SK-N-MC (cell line): ENCODE measurements around the gene ZNF79.

ENCODE experiments used
- DNase-seq: peaks from one replicate; pipeline ENCODE4 v3.0.0-alpha.2; 2011; ENCODE audit warnings: low read depth, low spot score
- H3K27ac ChIP-seq: fragments of 200-600 bp; sonication (generic); 2 replicates; pipeline ENCODE4 v1.5.1; 2016; ENCODE audit warnings: mixed run types
- H3K36me3 ChIP-seq: fragments of 200-600 bp; sonication (generic); 2 replicates; pipeline ENCODE4 v1.6.1; 2017; ENCODE audit warnings: antibody characterized with exemption, low read length, mixed read lengths; ENCODE audit not compliant: insufficient read depth
- H3K4me3 ChIP-seq: fragments of 200-600 bp; sonication (generic); 2 replicates; pipeline ENCODE4 v1.5.1; 2016
- H3K9ac ChIP-seq: fragments of 200-600 bp; sonication (generic); 2 replicates; pipeline ENCODE4 v1.8.0; 2017; ENCODE audit warnings: mixed run types, mixed read lengths; ENCODE audit not compliant: insufficient read length
- H3K9me3 ChIP-seq: fragments of 200-600 bp; sonication (generic); 2 replicates; pipeline ENCODE4 v1.6.1; 2017; ENCODE audit warnings: low read depth, mild to moderate bottlenecking, antibody characterized with exemption, low read length, moderate library complexity, mixed read lengths
- EZH2 ChIP-seq: fragments of 200-600 bp; sonication (generic); IDR thresholded peaks from one replicate; pipeline ENCODE4 v1.6.1; 2017; ENCODE audit warnings: antibody characterized with exemption
- FOXP2 ChIP-seq: optimal IDR thresholded peaks from 2 replicates; pipeline ENCODE3; 2011; ENCODE audit warnings: mild to moderate bottlenecking, moderate library complexity; ENCODE audit not compliant: insufficient read depth; ENCODE audit errors: extremely low read length, control extremely low read depth
- POLR2AphosphoS5 ChIP-seq: IDR thresholded peaks from 2 replicates; pipeline ENCODE4 v1.6.1; 2012; ENCODE audit warnings: mild to moderate bottlenecking, low read depth, low read length, borderline replicate concordance

ZNF79 gene

GRCh38 chr9:127467621-127468020 is 43.4 kb downstream of the ZNF79 start:
- H3K36me3 ChIP-seq, result no peaks in the 10 kb centered on the region; the same call in 1 of the 2 replicates
- H3K9me3 ChIP-seq, result no peaks in the 10 kb centered on the region
- no peak for TF ChIP-seq EZH2
- TF ChIP-seq FOXP2, result no peak
- TF ChIP-seq POLR2AphosphoS5, result no peak
- no peak for DNase-seq
- H3K9ac ChIP-seq, result no peak overlapping the region
- H3K27ac ChIP-seq, result no peak overlapping the region
- no peak overlapping the region for H3K4me3 ChIP-seq

- TF ChIP-seq EZH2 (no peak), FOXP2 (no peak), POLR2AphosphoS5 (no peak)
- no peak for DNase-seq
- Histone ChIP-seq H3K9me3 (no peaks in the 10 kb centered on the region), H3K4me3 (no peak overlapping the region), H3K27ac (no peak overlapping the region), H3K36me3 (no peaks in the 10 kb centered on the region), H3K9ac (no peak overlapping the region)
Observed at GRCh38 chr9:127470662-127471061, 46.5 kb downstream of the ZNF79 start.

GRCh38 chr9:127473501-127473900 is 49.3 kb downstream of the ZNF79 start:
- no peak for DNase-seq
- Histone ChIP-seq H3K27ac (no peak overlapping the region), H3K9me3 (no peaks in the 10 kb centered on the region), H3K36me3 (no peaks in the 10 kb centered on the region), H3K4me3 (no peak overlapping the region), H3K9ac (no peak overlapping the region)
- no peak for TF ChIP-seq EZH2
- no peak for TF ChIP-seq FOXP2
- TF ChIP-seq POLR2AphosphoS5, result no peak

- TF ChIP-seq EZH2 (no peak), POLR2AphosphoS5 (no peak), FOXP2 (no peak)
- H3K4me3 ChIP-seq, result no peak overlapping the region
- no peaks in the 10 kb centered on the region for H3K9me3 ChIP-seq
- no peak for DNase-seq
- no peak overlapping the region for H3K9ac ChIP-seq
- no peaks in the 10 kb centered on the region for H3K36me3 ChIP-seq
- no peak overlapping the region for H3K27ac ChIP-seq
Observed at GRCh38 chr9:127473932-127474331, 49.8 kb downstream of the ZNF79 start.

- Histone ChIP-seq H3K4me3 (no peak overlapping the region), H3K9me3 (no peaks in the 10 kb centered on the region), H3K27ac (no peak overlapping the region), H3K36me3 (no peaks in the 10 kb centered on the region; the same call in 1 of the 2 replicates), H3K9ac (no peak overlapping the region)
- no peak for DNase-seq
- TF ChIP-seq POLR2AphosphoS5, result no peak
- no peak for TF ChIP-seq EZH2
- no peak for TF ChIP-seq FOXP2
Observed at GRCh38 chr9:127474592-127474991, 50.4 kb downstream of the ZNF79 start.

GRCh38 chr9:127479507-127480081 is 55.4 kb downstream of the ZNF79 start:
- no peak for DNase-seq
- no peaks in the 10 kb centered on the region; the same call in 1 of the 2 replicates for H3K36me3 ChIP-seq
- H3K9me3 ChIP-seq, result no peaks in the 10 kb centered on the region
- TF ChIP-seq FOXP2 (no peak), POLR2AphosphoS5 (no peak), EZH2 (no peak)
- no peak overlapping the region for H3K27ac ChIP-seq
- no peak overlapping the region for H3K9ac ChIP-seq
- H3K4me3 ChIP-seq, result no peak overlapping the region

- no peak overlapping the region for H3K27ac ChIP-seq
- TF ChIP-seq FOXP2, result no peak
- TF ChIP-seq POLR2AphosphoS5, result no peak
- TF ChIP-seq EZH2, result no peak
- no peak for DNase-seq
- no peaks in the 10 kb centered on the region; the same call in 1 of the 2 replicates for H3K36me3 ChIP-seq
- H3K9me3 ChIP-seq, result no peaks in the 10 kb centered on the region
- no peak overlapping the region for H3K9ac ChIP-seq
- no peak overlapping the region for H3K4me3 ChIP-seq
Observed at GRCh38 chr9:127482662-127483061, 58.5 kb downstream of the ZNF79 start.

GRCh38 chr9:127485995-127486394 is 61.8 kb downstream of the ZNF79 start:
- Histone ChIP-seq H3K9ac (no peak overlapping the region), H3K9me3 (no peaks in the 10 kb centered on the region), H3K36me3 (no peaks in the 10 kb centered on the region), H3K4me3 (no peak overlapping the region; the same call in 1 of the 2 replicates), H3K27ac (peak overlapping the region; percentile 67; the same call in 1 of the 2 replicates)
- TF ChIP-seq FOXP2 (no peak), POLR2AphosphoS5 (no peak)
- DNase-seq, result peak; percentile 32

- DNase-seq, result no peak
- H3K27ac ChIP-seq, result no peak overlapping the region
- H3K4me3 ChIP-seq, result no peak overlapping the region
- H3K9me3 ChIP-seq, result no peaks in the 10 kb centered on the region
- no peak overlapping the region for H3K9ac ChIP-seq
- TF ChIP-seq EZH2 (no peak), POLR2AphosphoS5 (no peak), FOXP2 (no peak)
- no peaks in the 10 kb centered on the region for H3K36me3 ChIP-seq
Observed at GRCh38 chr9:127488946-127489345, 64.8 kb downstream of the ZNF79 start.

- TF ChIP-seq FOXP2 (no peak), POLR2AphosphoS5 (no peak), EZH2 (no peak)
- Histone ChIP-seq H3K36me3 (no peaks in the 10 kb centered on the region), H3K9ac (no peak overlapping the region), H3K9me3 (no peaks in the 10 kb centered on the region), H3K4me3 (no peak overlapping the region), H3K27ac (no peak overlapping the region)
- no peak for DNase-seq
Observed at GRCh38 chr9:127489471-127490115, 65.4 kb downstream of the ZNF79 start.
